ENCODE measurements around the gene UBR2.
"Not testable (repeated sequence)": the region's sequence is repeated elsewhere in the genome, so short reads cannot be mapped to it uniquely, and the experiment has no call there.

The UBR2 gene

DNA sequence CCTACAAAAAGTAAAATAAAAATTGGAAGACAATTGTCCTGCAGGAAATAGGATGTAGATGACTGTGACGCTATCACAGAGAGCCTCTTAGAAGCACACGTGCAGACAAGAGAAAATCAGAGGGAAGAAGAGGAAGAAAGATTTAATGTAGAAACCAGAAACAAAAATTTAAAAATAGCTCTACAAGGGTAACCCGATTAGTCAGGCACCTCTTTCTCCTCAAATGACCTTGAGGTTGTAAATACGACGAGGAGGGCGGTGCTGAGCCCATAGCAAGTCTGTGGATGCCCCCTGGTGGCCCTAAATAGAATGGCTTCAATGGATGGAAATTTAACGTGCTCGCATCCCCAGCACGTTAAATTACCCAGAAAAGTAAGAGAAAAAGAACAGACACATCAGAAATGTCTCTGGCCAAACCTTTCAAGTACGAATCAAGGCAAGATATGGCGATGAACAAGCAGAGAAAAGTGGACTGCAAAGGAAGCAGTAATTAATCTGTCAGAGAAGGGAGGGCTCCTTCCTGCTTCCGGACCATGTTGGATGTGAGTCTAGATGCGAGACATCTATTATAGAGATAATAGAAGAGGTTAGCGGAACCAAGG is 162.8 kb downstream of the UBR2 start:
- Histone ChIP-seq H3K4me1 (ENCODE audit: control insufficient read depth, insufficient read depth, low read length, poor library complexity, severe bottlenecking) (no peaks in the 10 kb centered on the region), H3K4me3 (ENCODE audit: extremely low read depth, insufficient read depth, low read length, poor library complexity, severe bottlenecking) (no peak overlapping the region), H3K27ac (ENCODE audit: low read depth, low read length, severe bottlenecking) (no peak overlapping the region), H3K36me3 (ENCODE audit: control insufficient read depth, insufficient read depth, low read length) (no peaks in the 10 kb centered on the region), H3K9me3 (ENCODE audit: control insufficient read depth, low read length) (no peaks in the 10 kb centered on the region)
- 22 to 42% methylated on average over 8 to 10 of the region's 14 CpGs for WGBS, 2 experiments (ENCODE audit: insufficient coverage in 2 of 2)

- no peaks in the 10 kb centered on the region for H3K4me1 ChIP-seq (ENCODE audit: control insufficient read depth, insufficient read depth, low read length, poor library complexity, severe bottlenecking)
- 95 to 96% methylated on average over 47 to 51 of the region's 52 CpGs for WGBS, 2 experiments (ENCODE audit: insufficient coverage in 2 of 2)
Observed at GRCh38 chr6:42727087-42727611, 163.3 kb downstream of the UBR2 start.

DNA sequence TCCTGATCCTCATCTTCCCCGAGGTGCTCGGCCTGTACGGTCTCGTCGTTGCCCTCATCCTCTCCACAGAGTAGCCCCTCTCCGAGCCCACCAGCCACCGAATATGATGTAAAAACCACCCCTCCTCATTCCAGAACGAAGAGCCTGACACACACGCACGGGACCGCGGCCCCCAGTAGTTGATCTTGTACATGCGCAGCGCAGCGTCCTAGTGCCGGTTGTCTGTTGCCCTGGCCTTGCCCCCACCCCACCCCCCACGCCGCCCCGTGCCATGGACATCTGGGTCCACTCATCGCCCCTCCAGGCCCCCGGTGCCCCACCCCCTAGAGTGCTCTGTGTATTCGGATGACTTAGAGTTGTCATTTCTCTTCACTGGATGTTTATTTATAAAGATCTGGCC is 163.8 kb downstream of the UBR2 start:
- H3K4me1 ChIP-seq (ENCODE audit: control insufficient read depth, insufficient read depth, low read length, poor library complexity, severe bottlenecking) = no peaks in the 10 kb centered on the region
- no peak overlapping the region for H3K27ac ChIP-seq (ENCODE audit: low read depth, low read length, severe bottlenecking)
- H3K4me3 ChIP-seq (ENCODE audit: extremely low read depth, insufficient read depth, low read length, poor library complexity, severe bottlenecking) = no peak overlapping the region
- H3K36me3 ChIP-seq (ENCODE audit: control insufficient read depth, insufficient read depth, low read length) = no peaks in the 10 kb centered on the region
- WGBS, 2 experiments (ENCODE audit: insufficient coverage in 2 of 2) = 93 to 96% methylated on average over 3 to 21 of the region's 22 CpGs
- no peaks in the 10 kb centered on the region for H3K9me3 ChIP-seq (ENCODE audit: control insufficient read depth, low read length)

More at GRCh38 chr6:42727087-42727611, 163.3 kb downstream of the UBR2 start:
- H3K36me3 ChIP-seq (ENCODE audit: control insufficient read depth, insufficient read depth, low read length) = no peaks in the 10 kb centered on the region
- H3K27ac ChIP-seq (ENCODE audit: low read depth, low read length, severe bottlenecking) = no peak overlapping the region
- H3K9me3 ChIP-seq (ENCODE audit: control insufficient read depth, low read length) = no peaks in the 10 kb centered on the region
- no peak overlapping the region for H3K4me3 ChIP-seq (ENCODE audit: extremely low read depth, insufficient read depth, low read length, poor library complexity, severe bottlenecking)

DNA sequence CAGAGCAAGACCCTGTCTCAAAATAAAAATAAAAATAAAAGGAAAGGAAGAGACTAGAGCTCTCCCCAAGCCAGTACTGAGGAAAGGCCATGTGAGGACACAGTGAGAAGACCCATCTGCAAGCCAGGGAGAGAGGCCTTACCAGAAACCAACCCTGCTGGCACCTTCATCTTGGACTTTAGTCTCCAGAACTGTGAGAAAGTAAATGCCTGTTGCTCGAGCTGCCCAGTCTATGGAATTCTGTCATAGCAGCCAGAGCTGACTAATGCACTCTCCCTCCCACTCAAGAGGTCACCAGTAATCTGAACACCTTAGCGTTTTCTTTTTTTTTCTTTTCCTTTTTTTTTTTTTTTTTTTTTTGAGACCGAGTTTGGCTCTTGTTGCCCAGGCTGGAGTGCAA is 165.9 kb downstream of the UBR2 start:
- 50 to 100% methylated on average over 1 of the region's 3 CpGs for WGBS, 2 experiments (ENCODE audit: insufficient coverage in 2 of 2)
- H3K4me3 ChIP-seq (ENCODE audit: extremely low read depth, insufficient read depth, low read length, poor library complexity, severe bottlenecking) = no peak overlapping the region
- H3K36me3 ChIP-seq (ENCODE audit: control insufficient read depth, insufficient read depth, low read length) = no peaks in the 10 kb centered on the region
- H3K4me1 ChIP-seq (ENCODE audit: control insufficient read depth, insufficient read depth, low read length, poor library complexity, severe bottlenecking) = peaks cover 4% of the 10 kb centered on the region
- H3K9me3 ChIP-seq (ENCODE audit: control insufficient read depth, low read length) = no peaks in the 10 kb centered on the region
- no peak overlapping the region for H3K27ac ChIP-seq (ENCODE audit: low read depth, low read length, severe bottlenecking)

- H3K4me1 ChIP-seq (ENCODE audit: control insufficient read depth, insufficient read depth, low read length, poor library complexity, severe bottlenecking); H3K4me3 ChIP-seq (ENCODE audit: extremely low read depth, insufficient read depth, low read length, poor library complexity, severe bottlenecking); H3K27ac ChIP-seq (ENCODE audit: low read depth, low read length, severe bottlenecking); H3K9me3 ChIP-seq (ENCODE audit: control insufficient read depth, low read length); H3K36me3 ChIP-seq (ENCODE audit: control insufficient read depth, insufficient read depth, low read length): not testable (repeated sequence)
- WGBS, 2 experiments (ENCODE audit: insufficient coverage in 2 of 2) = 90 to 98% methylated on average over 5 to 10 of the region's 13 CpGs
Observed at GRCh38 chr6:42733867-42734481, 170.1 kb downstream of the UBR2 start.

- H3K9me3 ChIP-seq (ENCODE audit: control insufficient read depth, low read length) = no peaks in the 10 kb centered on the region
- no peak overlapping the region for H3K4me3 ChIP-seq (ENCODE audit: extremely low read depth, insufficient read depth, low read length, poor library complexity, severe bottlenecking)
- no peak overlapping the region for H3K27ac ChIP-seq (ENCODE audit: low read depth, low read length, severe bottlenecking)
- WGBS, 2 experiments (ENCODE audit: insufficient coverage in 2 of 2) = 67 to 80% methylated on average over 1 to 2 of the region's 3 CpGs
- peaks cover 4% of the 10 kb centered on the region for H3K4me1 ChIP-seq (ENCODE audit: control insufficient read depth, insufficient read depth, low read length, poor library complexity, severe bottlenecking)
- H3K36me3 ChIP-seq (ENCODE audit: control insufficient read depth, insufficient read depth, low read length) = no peaks in the 10 kb centered on the region
Observed at GRCh38 chr6:42735976-42736375, 172.1 kb downstream of the UBR2 start.

DNA sequence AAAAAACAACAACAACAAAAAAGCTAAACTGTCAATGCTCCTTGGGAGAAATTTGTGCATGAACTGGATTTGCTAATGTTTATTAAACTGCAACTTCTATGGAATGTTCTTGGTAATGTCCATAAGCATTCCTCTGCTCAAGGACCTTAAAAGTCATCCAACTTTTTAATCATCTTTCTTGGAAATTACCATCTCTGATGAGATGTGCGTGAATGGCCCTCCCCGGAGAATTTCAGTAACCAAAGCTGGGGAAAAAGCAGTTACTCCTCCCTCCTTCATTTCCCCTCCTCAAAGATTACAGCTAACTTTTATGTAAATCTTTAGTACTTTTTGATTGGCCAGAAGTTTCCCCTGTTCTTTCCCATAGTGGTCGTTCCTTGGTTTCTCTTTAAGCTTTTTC is 176.9 kb downstream of the UBR2 start:
- WGBS, 2 experiments (ENCODE audit: insufficient coverage in 2 of 2) = 100% methylated on average over 1 of the region's 3 CpGs; no CpG with 5 or more reads in 1 of the 2 experiments
- Histone ChIP-seq H3K4me3 (ENCODE audit: extremely low read depth, insufficient read depth, low read length, poor library complexity, severe bottlenecking) (no peak overlapping the region), H3K4me1 (ENCODE audit: control insufficient read depth, insufficient read depth, low read length, poor library complexity, severe bottlenecking) (peaks cover 10% of the 10 kb centered on the region)

DNA sequence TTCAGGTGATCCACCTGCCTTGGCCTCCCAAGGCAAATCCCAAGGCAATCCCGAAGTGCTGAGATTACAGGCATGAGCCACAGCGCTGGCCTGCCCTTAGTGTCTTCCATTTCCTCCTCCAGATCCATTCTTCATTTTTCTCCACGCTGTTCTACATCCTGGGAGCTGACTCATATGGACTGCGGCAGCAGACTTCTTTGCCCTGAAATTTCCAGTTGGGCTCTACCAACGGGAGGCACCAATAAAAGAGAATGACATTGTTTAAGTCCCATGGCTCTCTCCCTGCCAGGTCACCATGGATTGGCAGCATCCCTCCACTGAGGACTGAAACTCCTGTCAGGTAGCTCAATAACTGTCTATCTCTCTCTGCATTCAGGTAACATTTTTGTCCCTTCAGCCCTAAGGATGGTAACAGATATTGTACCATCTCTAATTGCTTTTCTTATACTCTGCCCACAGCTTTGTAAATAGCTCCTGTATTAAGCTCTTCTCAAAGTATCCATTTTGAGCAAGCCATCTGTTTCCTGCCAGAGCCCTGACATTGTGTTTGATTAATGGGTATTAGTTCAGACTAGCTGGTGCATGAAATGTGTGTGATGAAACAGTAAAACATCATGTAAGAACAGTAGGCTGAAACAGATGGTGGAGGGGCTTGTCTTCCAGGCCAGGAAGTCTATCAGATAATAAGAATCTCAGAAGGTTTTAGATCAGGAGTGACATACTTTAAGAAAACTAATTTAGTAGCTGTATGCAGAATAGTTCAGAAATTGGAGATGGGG is 178.5 kb downstream of the UBR2 start:
- Histone ChIP-seq H3K9me3 (ENCODE audit: control insufficient read depth, low read length) (no peaks in the 10 kb centered on the region), H3K4me1 (ENCODE audit: control insufficient read depth, insufficient read depth, low read length, poor library complexity, severe bottlenecking) (peaks cover 10% of the 10 kb centered on the region), H3K36me3 (ENCODE audit: control insufficient read depth, insufficient read depth, low read length) (peaks cover 6% of the 10 kb centered on the region), H3K4me3 (ENCODE audit: extremely low read depth, insufficient read depth, low read length, poor library complexity, severe bottlenecking) (no peak overlapping the region), H3K27ac (ENCODE audit: low read depth, low read length, severe bottlenecking) (no peak overlapping the region)
- WGBS, 2 experiments (ENCODE audit: insufficient coverage in 2 of 2) = 78 to 88% methylated on average over 5 of the region's 5 CpGs

More for the DNA sequence above, 176.9 kb downstream of the UBR2 start:
- Histone ChIP-seq H3K36me3 (ENCODE audit: control insufficient read depth, insufficient read depth, low read length) (peaks cover 6% of the 10 kb centered on the region), H3K27ac (ENCODE audit: low read depth, low read length, severe bottlenecking) (no peak overlapping the region), H3K9me3 (ENCODE audit: control insufficient read depth, low read length) (no peaks in the 10 kb centered on the region)
